ENCODE measurements around the gene FSHB. TPM values are rescaled to one million over a fixed set of nuclear protein-coding genes. Genes with fewer than 3 reads are reported as not detected.

The FSHB gene
- total RNA-seq, 1 donor from 2014 or later, result not detected

DNA sequence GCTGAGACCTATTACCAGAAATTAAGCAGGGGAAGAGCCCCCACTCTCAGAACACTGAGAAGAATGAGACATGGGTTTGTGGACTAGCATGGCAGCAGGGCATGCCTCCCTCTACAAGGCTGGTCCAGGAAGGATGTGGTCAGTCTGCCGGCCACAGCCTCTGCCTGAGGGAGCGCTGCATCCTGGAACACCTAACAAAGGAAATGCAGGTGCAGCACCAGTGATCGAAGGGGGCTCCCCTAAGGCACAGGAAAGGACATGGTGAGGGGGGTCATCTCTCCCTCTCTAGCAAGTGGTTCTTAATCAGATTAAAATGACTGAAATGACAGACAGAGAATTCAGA lies 51.4 kb downstream of the FSHB start:
- TF ChIP-seq, protein P1, sequence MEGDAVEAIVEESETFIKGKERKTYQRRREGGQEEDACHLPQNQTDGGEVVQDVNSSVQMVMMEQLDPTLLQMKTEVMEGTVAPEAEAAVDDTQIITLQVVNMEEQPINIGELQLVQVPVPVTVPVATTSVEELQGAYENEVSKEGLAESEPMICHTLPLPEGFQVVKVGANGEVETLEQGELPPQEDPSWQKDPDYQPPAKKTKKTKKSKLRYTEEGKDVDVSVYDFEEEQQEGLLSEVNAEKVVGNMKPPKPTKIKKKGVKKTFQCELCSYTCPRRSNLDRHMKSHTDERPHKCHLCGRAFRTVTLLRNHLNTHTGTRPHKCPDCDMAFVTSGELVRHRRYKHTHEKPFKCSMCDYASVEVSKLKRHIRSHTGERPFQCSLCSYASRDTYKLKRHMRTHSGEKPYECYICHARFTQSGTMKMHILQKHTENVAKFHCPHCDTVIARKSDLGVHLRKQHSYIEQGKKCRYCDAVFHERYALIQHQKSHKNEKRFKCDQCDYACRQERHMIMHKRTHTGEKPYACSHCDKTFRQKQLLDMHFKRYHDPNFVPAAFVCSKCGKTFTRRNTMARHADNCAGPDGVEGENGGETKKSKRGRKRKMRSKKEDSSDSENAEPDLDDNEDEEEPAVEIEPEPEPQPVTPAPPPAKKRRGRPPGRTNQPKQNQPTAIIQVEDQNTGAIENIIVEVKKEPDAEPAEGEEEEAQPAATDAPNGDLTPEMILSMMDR (IDR thresholded peaks at IDR 0.05; ENCODE audit: unreplicated experiment), result no peak
- H3K4me1 Mint-ChIP-seq, result no peaks in the 10 kb centered on the region
- DNase-seq (ENCODE audit: low spot score in 2 of 2, unreplicated experiment in 2 of 2), result no peak
- H3K9me3 Mint-ChIP-seq, result no peaks in the 10 kb centered on the region
- H3K4me3 Mint-ChIP-seq, result no peak overlapping the region
- no peaks in the 10 kb centered on the region for H3K36me3 Mint-ChIP-seq
- H3K27me3 Mint-ChIP-seq (ENCODE audit: low read depth), result peaks cover 52% of the 10 kb centered on the region
- no peak overlapping the region for H3K27ac Mint-ChIP-seq

Other genes starting within 250 kb of the FSHB start
- gene KCNA4, start 214.0 kb upstream of the FSHB start, total RNA-seq, result 4.3 to 4.6 TPM (median 4.5 TPM) in 3 replicates
- gene ARL14EP, start 92.1 kb downstream of the FSHB start, total RNA-seq, result 28.4 to 32.8 TPM (median 32.0 TPM) in 3 replicates

Data from mesothelial cell of epicardium (in vitro differentiated cells).